Nucleus accumbens (tissue), 56 donors: ENCODE results near the gene CDKN2A.
"Not testable (repeated sequence)": the region's sequence is repeated elsewhere in the genome, so short reads cannot be mapped to it uniquely, and the experiment has no call there.

Experiments used
- DNase-seq, 56 donors: peaks; one replicate each; lab custom pipeline; 2025; lab: John Stamatoyannopoulos, UW

CDKN2A gene

GRCh38 chr9:21959268-21959667 is 34.9 kb downstream of the CDKN2A start:
- DNase-seq: not testable (repeated sequence)

GRCh38 chr9:21958833-21959232 is 35.4 kb downstream of the CDKN2A start:
- DNase-seq: no peak

GRCh38 chr9:21945606-21946005 is 48.6 kb downstream of the CDKN2A start:
- DNase-seq: no peak

GRCh38 chr9:21943464-21943863 is 50.7 kb downstream of the CDKN2A start:
- no peak for DNase-seq

- DNase-seq: no peak
These were observed 52.7 kb downstream of the CDKN2A start for GRCh38 chr9:21941337-21941995.

- no peak for DNase-seq
These were observed 58.0 kb downstream of the CDKN2A start for GRCh38 chr9:21936161-21936560.

GRCh38 chr9:21935631-21936030 is 58.6 kb downstream of the CDKN2A start:
- DNase-seq: no peak

GRCh38 chr9:21933865-21934264 is 60.3 kb downstream of the CDKN2A start:
- no peak for DNase-seq

GRCh38 chr9:21933281-21933680 is 60.9 kb downstream of the CDKN2A start:
- no peak for DNase-seq

GRCh38 chr9:21931428-21931827 is 62.8 kb downstream of the CDKN2A start:
- DNase-seq: no peak

GRCh38 chr9:21927752-21928151 is 66.4 kb downstream of the CDKN2A start:
- DNase-seq: no peak

GRCh38 chr9:21923694-21924093 is 70.5 kb downstream of the CDKN2A start:
- DNase-seq: no peak

GRCh38 chr9:21919377-21920362 is 74.5 kb downstream of the CDKN2A start:
- no peak for DNase-seq
